GM23338 (cell line): ENCODE results near the gene FRMD4A. TPM values are rescaled to one million over a fixed set of nuclear protein-coding genes. Genes with fewer than 3 reads are reported as not detected.

ENCODE experiments used
- ATAC-seq: fragments of 200-7000 bp; cut with Tn5 transposase; 3 replicates; pipeline ENCODE4 v1.9.1; 2020
- DNase-seq: peaks from one replicate; pipeline ENCODE4 v3.0.0-alpha.2; 2015; ENCODE audit warnings: low spot score
- H2AFZ ChIP-seq: fragments of 200-600 bp; sonication (generic); 2 replicates; pipeline ENCODE4 v1.8.0; 2016; ENCODE audit warnings: antibody characterized with exemption, mild to moderate bottlenecking, moderate library complexity
- H3F3A ChIP-seq: fragments of 200-600 bp; sonication (generic); replicated peaks from 2 replicates; pipeline ENCODE4 v1.8.0; 2017; ENCODE audit warnings: antibody characterized with exemption, mixed run types, low read depth
- H3K27ac ChIP-seq: fragments of 200-600 bp; sonication (generic); 2 replicates; pipeline ENCODE4 v1.6.1; 2016; ENCODE audit warnings: low read depth
- H3K27me3 ChIP-seq: fragments of 200-600 bp; sonication (generic); 2 replicates; pipeline ENCODE4 v1.8.0; 2016; ENCODE audit warnings: mild to moderate bottlenecking, mixed run types, moderate library complexity; ENCODE audit not compliant: insufficient read depth
- H3K36me3 ChIP-seq: fragments of 200-600 bp; sonication (generic); 2 replicates; pipeline ENCODE4 v1.8.0; 2016; ENCODE audit warnings: mild to moderate bottlenecking; ENCODE audit not compliant: insufficient read depth
- H3K4me1 ChIP-seq: fragments of 200-600 bp; sonication (generic); 2 replicates; pipeline ENCODE4 v1.8.0; 2016; ENCODE audit warnings: mild to moderate bottlenecking, moderate library complexity; ENCODE audit not compliant: insufficient read depth
- H3K4me2 ChIP-seq: fragments of 200-600 bp; sonication (generic); 2 replicates; pipeline ENCODE4 v1.7.1; 2017; ENCODE audit warnings: mixed run types
- H3K4me3 ChIP-seq: fragments of 200-600 bp; sonication (generic); 2 replicates; pipeline ENCODE4 v1.6.1; 2016; ENCODE audit warnings: mixed run types
- H3K79me2 ChIP-seq: fragments of 200-600 bp; sonication (generic); replicated peaks from 2 replicates; pipeline ENCODE4 v1.8.0; 2017; ENCODE audit warnings: mild to moderate bottlenecking; ENCODE audit not compliant: insufficient read depth
- H3K9me2 ChIP-seq: fragments of 200-600 bp; sonication (generic); 2 replicates; pipeline ENCODE4 v1.8.0; 2017; ENCODE audit not compliant: insufficient read depth
- H4K20me1 ChIP-seq: fragments of 200-600 bp; sonication (generic); replicated peaks from 2 replicates; pipeline ENCODE4 v1.8.0; 2017; ENCODE audit warnings: mild to moderate bottlenecking; ENCODE audit not compliant: insufficient read depth
- H3K27ac Mint-ChIP-seq: 2 replicates; pipeline ENCODE4 v1.8.0; 2020; ENCODE audit warnings: inconsistent platforms, mild to moderate bottlenecking, moderate library complexity, mixed read lengths
- H3K27me3 Mint-ChIP-seq: 3 replicates; pipeline ENCODE4 v1.8.0; 2022; ENCODE audit warnings: low read depth, mild to moderate bottlenecking, moderate library complexity, mixed read lengths, inconsistent platforms; ENCODE audit not compliant: insufficient read depth, poor library complexity
- H3K36me3 Mint-ChIP-seq: 3 replicates; pipeline ENCODE4 v1.8.0; 2021; ENCODE audit warnings: low read depth, mild to moderate bottlenecking, inconsistent platforms, moderate library complexity, mixed read lengths
- H3K4me1 Mint-ChIP-seq: 3 replicates; pipeline ENCODE4 v1.8.0; 2020; ENCODE audit warnings: mild to moderate bottlenecking, inconsistent platforms, mixed read lengths
- H3K4me3 Mint-ChIP-seq: 3 replicates; pipeline ENCODE4 v1.8.0; 2021; ENCODE audit warnings: moderate library complexity, mild to moderate bottlenecking, inconsistent platforms, mixed read lengths
- H3K9me3 Mint-ChIP-seq: 3 replicates; pipeline ENCODE4 v1.8.0; 2020; ENCODE audit warnings: moderate library complexity, mild to moderate bottlenecking, inconsistent platforms, mixed read lengths
- CREB1 ChIP-seq: fragments of 250-450 bp; sonication (Bioruptor Pico); IDR thresholded peaks from 2 replicates; pipeline ENCODE4 v1.5.0; 2020; ENCODE audit warnings: low read depth, mild to moderate bottlenecking, moderate library complexity
- CTCF ChIP-seq, 2 experiments: fragments of 200-600 bp in 1 of 2; sonication (generic) in 1 of 2; conservative IDR thresholded peaks; 2 replicates each; pipeline versions ENCODE4 v1.5.1 to v1.6.1; 2016 to 2017; ENCODE audit warnings: antibody characterized with exemption in 2 of 2, low read depth in 2 of 2, mild to moderate bottlenecking in 2 of 2, moderate library complexity in 1 of 2
- ETS1 ChIP-seq: IDR thresholded peaks from 2 replicates; pipeline ENCODE4 v1.6.1; 2016; ENCODE audit warnings: antibody characterized with exemption
- EZH2 ChIP-seq: fragments of 200-600 bp; sonication (generic); IDR thresholded peaks from one replicate; pipeline ENCODE4 v1.8.0; 2017; ENCODE audit warnings: antibody characterized with exemption, mild to moderate bottlenecking, low read depth; ENCODE audit not compliant: unreplicated experiment
- EZH2phosphoT487 ChIP-seq: fragments of 200-600 bp; sonication (generic); IDR thresholded peaks from one replicate; pipeline ENCODE4 v1.8.1; 2018; ENCODE audit warnings: antibody characterized with exemption; ENCODE audit not compliant: unreplicated experiment
- JUNB ChIP-seq: IDR thresholded peaks from one replicate; pipeline ENCODE4 v1.6.1; 2016; ENCODE audit warnings: antibody characterized with exemption; ENCODE audit not compliant: unreplicated experiment
- NANOG ChIP-seq: IDR thresholded peaks from 2 replicates; pipeline ENCODE4 v1.6.1; 2016; ENCODE audit warnings: antibody characterized with exemption, borderline replicate concordance
- POLR2AphosphoS5 ChIP-seq: IDR thresholded peaks from 2 replicates; pipeline ENCODE4 v1.6.1; 2016; ENCODE audit warnings: antibody characterized with exemption, low read depth
- REST ChIP-seq: IDR thresholded peaks from one replicate; pipeline ENCODE4 v1.6.1; 2018; ENCODE audit warnings: antibody characterized with exemption; ENCODE audit not compliant: unreplicated experiment
- STAT1 ChIP-seq: IDR thresholded peaks from one replicate; pipeline ENCODE4 v1.6.1; 2016; ENCODE audit warnings: antibody characterized with exemption; ENCODE audit not compliant: unreplicated experiment
- ZNF114 ChIP-seq: fragments of 250-450 bp; sonication (Bioruptor Pico); IDR thresholded peaks from 2 replicates; pipeline ENCODE4 v1.5.0; 2020; ENCODE audit warnings: mild to moderate bottlenecking, moderate library complexity
- ZNF331 ChIP-seq: fragments of 250-450 bp; sonication (Bioruptor Pico); IDR thresholded peaks from 2 replicates; pipeline ENCODE4 v1.5.0; 2020; ENCODE audit warnings: low read depth, mild to moderate bottlenecking, moderate library complexity
- ZNF462 ChIP-seq: fragments of 250-450 bp; sonication (Bioruptor Pico); IDR thresholded peaks from 2 replicates; pipeline ENCODE4 v1.5.0; 2020; ENCODE audit warnings: mild to moderate bottlenecking, moderate library complexity
- polyA plus RNA-seq: library from polyadenylated mRNA; unstranded; fragments of >200 nt; fragmentation: Nextera tagmentation; extraction: Ambion mirVana; gene quantifications from 2 replicates; pipeline ENCODE4 v1.2.1, GENCODE V29; 2016
- total RNA-seq: library from RNA; depleted of rRNA; stranded (reverse); fragments of >200 nt; shearing (Covaris generic); gene quantifications from 2 replicates; pipeline ENCODE4 v1.2.3, GENCODE V29; 2014

The FRMD4A gene
- total and polyA plus RNA-seq, 2 experiments from 2014 or later, result 14.0 to 20.1 TPM

- no peak for TF ChIP-seq ZNF114 (CRISPR knock-in tag)
- no peak for TF ChIP-seq STAT1
- no peak for TF ChIP-seq EZH2
- no peak for TF ChIP-seq ZNF331 (CRISPR knock-in tag)
- no peak for TF ChIP-seq EZH2phosphoT487
- no peak for TF ChIP-seq ZNF462
- no peak for TF ChIP-seq CTCF (conservative IDR thresholded peaks at IDR 0.05; ENCODE audit: low read depth in 2 of 2)
- no peak for TF ChIP-seq ETS1
- no peak for TF ChIP-seq NANOG
- TF ChIP-seq CREB1, result no peak
- no peak for TF ChIP-seq JUNB
- no peak for TF ChIP-seq POLR2AphosphoS5
- TF ChIP-seq REST, result no peak
- Mint-ChIP-seq H3K27ac (no peak overlapping the region), H3K4me3 (no peak overlapping the region), H3K9me3 (peaks cover 29% of the 10 kb centered on the region), H3K36me3 (peaks cover 28% of the 10 kb centered on the region), H3K4me1 (peaks cover 23% of the 10 kb centered on the region), H3K27me3 (peaks cover 3% of the 10 kb centered on the region)
- Histone ChIP-seq H3K9me2 (no peaks in the 10 kb centered on the region), H3K4me1 (peaks cover 16% of the 10 kb centered on the region; the same call in 1 of the 2 replicates), H2AFZ (no peak overlapping the region), H3K27ac (no peak overlapping the region), H3K27me3 (no peaks in the 10 kb centered on the region), H3K79me2 (peaks cover 11% of the 10 kb centered on the region; the same call in 1 of the 2 replicates), H3K4me3 (no peak overlapping the region), H3K36me3 (no peaks in the 10 kb centered on the region; the same call in 1 of the 2 replicates), H4K20me1 (no peaks in the 10 kb centered on the region), H3F3A (no peaks in the 10 kb centered on the region), H3K4me2 (no peak overlapping the region)
- no peak for ATAC-seq
- DNase-seq, result no peak
Measured at GRCh38 chr10:13815756-13816155, 515.0 kb downstream of the FRMD4A start.
